EL (cell line): ENCODE results near the gene MAD2L1BP.
A peak's percentile ranks its signal among the peaks of the same experiment; 100 is the strongest.
"Not testable (repeated sequence)": the region's sequence is repeated elsewhere in the genome, so short reads cannot be mapped to it uniquely, and the experiment has no call there.

ENCODE experiments used
- DNase-seq: peaks from one replicate; pipeline ENCODE4 v3.0.0-alpha.2; 2016

MAD2L1BP gene, protein sequence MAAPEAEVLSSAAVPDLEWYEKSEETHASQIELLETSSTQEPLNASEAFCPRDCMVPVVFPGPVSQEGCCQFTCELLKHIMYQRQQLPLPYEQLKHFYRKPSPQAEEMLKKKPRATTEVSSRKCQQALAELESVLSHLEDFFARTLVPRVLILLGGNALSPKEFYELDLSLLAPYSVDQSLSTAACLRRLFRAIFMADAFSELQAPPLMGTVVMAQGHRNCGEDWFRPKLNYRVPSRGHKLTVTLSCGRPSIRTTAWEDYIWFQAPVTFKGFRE

DNA sequence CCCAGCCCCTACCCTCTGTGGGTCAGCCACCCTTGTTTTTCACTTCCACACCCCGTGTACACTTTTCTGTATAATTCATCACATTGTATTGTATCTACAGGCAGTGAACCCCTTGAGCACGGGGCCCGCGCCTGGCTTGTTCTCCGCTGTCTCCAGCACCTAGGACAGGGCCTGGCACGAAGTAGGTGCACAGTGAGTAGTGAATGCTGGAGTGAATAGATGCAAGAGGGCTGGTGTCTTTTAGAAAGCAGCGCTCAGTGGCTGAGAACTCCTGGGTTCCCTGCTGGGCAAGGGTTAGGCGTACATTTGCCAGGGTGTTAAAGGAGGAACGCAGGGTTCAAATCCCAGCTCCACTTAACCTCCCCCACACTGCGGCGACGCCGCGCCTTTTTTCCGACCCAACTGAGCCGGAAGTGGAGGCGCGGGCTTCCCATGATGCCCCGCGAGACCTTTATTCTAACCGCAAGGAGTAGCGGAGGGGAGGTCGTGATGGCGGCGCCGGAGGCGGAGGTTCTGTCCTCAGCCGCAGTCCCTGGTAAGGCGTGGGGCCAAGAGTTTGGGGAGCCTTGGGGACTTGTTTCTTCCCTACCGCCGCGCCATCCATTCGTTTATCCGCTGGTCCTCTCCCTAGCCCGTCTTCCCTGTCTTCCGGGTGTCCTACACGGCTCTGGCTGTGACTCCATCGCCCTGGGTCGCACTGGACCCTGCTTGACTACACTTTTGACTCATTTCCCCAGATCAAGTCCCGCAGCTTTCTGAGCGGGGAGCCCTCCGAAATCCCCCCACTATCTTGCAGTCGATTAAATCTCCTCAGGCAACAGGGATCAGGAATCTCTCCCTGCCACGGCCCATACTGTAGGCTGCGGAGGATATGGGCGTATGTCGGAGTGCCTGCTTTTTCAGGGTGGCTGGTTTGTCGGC, at the start of gene MAD2L1BP:
Gene MAD2L1BP (plus strand): TSS at position 454 of the 921 bp plus-strand sequence. CDS start 36 bp downstream, at position 490.
- peak; percentile 80 for DNase-seq

DNA sequence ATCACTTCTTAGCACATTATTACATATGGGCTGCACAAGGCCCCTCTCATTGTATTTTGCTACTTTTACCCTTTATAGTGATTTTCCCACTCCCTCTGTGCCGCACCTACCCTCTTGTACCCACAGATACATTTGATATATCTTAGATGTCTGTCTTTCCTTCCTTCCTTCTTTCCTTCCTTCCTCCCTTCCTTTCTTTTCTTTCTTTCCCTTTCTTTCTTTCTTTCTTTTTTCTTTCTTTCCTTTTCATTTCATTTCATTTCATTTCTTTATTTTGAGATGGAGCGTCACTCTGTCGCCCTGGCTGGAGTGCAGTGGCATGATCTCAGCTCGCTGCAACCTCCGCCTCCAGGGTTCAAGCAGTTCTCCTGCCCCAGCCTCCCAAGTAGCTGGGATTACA, 47.4 kb upstream of the MAD2L1BP start:
- DNase-seq, result no peak

DNA sequence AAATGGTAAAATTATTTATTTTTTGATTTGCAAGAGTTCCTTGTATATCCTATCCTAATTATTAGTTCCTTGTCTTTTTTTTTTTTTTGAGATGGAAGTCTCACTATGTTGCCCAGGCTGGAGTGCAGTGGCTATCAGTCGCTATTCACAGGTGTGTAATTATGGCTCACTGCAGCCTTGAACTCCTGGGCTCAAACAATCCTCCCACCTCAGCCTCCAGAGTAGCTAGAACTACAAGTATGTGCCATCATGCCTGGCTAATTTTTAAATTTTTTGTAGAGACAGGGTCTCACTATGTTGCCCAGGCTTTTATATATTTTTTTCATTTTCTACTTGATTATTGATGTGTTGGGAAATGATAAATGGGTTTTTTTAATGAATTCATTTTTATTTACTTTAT, 46.1 kb upstream of the MAD2L1BP start:
- DNase-seq, result not testable (repeated sequence)

DNA sequence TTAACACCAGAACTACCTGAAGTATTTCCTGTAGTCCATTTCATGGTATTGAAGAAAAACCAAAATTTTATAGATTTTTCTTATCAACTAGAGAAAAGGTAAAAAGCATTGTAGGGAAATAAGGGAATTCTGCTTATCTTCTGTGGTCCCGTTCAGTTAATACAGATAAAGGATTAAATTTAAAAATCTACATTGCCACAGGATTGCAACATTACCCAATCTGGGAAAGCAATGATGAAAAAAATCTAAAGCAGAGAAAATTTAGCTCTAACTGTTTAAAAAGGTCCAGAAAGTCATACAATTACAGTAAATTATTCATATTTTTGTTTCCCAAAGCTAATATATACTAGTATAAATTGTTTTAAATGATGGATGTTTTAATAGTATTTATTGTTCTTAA, 41.7 kb upstream of the MAD2L1BP start:
- no peak for DNase-seq

DNA sequence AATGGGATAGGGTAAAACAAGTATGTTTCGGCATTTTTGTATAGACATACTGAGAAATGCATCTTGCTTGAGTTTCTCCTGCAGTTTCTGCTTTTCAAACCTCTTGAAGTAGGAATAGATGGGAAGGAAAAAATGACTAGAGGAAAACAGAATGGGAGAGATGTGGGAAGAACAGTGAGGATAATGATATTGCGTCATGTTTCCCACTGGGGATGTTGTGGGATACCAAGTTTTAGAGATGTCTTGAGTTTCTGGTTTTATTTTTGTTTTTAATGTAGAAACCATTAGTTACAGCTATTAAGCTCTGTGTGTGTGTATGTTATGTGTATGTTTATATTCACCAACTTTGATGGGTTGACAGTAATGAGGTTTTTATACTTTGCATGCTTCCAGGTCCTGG, 35.0 kb upstream of the MAD2L1BP start:
- DNase-seq, result no peak

DNA sequence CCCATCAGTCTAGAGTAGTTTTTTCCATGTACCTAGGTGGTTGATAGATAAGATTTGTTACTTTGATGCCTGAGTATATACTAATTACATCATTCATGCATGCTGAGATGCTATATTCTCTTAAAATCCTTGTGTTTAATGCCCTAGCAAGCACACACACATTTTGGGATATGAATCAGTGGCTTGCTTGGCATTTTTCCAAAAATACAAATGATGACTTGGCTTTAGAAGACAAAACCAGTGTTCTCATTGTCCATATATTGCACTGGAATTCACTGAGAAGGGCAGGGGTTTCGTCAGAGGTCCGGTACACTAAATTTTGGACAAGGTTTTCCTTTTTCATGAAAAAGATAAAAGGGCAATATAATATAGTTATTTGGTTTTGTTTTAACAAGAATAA, 31.5 kb upstream of the MAD2L1BP start:
- DNase-seq, result peak; percentile 72

DNA sequence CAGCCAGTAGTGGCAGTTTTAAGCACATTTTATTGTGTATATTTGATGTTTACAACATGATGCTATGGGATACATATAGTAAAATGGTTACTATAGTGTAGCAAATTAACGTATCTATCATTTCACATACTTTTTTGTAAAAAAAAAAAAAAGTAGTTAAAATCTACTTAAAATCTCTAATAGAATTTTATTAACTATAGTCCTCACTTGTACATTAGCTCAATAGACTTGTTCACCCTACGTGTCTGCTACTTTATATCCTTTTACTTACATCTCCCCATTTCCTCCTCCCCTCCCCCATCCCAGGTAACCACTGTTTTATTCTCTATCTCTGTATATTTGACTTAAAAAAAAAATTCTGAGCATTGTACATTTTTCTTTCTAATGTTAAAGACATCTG, 29.6 kb upstream of the MAD2L1BP start:
- DNase-seq, result no peak

DNA sequence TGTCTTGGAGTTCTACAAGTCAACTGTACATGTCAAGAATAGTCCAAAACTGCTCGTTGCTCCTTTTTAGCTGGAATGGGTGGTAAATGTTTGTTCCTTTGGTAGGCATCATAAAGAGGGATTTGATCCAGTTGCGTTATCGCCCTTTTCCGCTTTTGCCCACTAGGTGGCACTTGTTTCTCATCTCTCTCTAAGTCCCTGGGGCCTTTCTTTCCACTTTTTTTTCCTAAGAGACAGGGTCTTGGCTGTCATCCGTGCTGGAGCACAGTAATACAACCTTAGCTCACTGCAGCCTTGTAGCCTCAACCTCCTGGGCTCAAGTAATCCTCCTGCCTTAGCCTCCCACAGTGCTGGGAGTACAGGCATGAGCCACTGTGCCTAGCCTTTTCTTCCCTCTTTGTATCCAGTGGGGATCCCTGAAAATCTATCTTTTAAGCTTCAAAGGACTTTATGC, 27.3 kb upstream of the MAD2L1BP start:
- peak; percentile 78 for DNase-seq

DNA sequence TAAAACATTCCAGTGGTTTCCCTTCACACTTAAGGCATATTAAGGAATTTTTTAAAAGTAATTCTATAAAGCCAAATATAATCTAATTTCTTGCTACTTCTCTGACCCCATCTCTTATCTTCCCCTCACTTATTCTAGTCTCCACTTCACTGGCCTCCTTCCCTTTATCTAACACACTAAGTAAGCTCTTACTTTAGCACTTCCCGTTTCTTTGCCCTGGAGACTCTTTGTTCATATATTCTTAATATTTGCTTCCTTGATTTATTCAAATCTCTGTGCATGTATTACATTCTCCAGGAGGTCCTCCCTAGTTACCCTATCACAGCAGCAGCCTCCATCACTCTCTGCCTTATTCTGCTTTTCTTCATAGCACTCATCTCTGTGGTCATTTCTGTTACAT, 26.8 kb upstream of the MAD2L1BP start:
- DNase-seq, result no peak

DNA sequence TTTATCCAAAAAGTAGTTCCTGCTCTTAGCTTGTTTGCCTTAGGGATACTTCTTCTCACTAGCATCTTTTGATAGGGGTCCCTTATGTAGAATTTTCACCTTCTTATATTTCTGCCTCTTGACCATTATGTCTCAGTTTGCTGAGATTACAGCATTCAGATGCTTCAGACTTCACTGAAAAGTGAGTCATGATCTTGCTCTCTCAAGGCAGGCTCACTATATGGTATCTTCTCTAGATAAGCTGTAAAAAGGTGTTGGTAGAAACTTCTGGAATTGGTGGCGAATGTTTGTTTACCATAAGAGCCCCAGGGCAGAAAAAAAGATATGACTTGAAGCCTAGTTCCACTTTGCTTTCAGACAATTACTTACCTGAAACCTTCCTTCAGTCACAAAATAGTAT, 26.2 kb upstream of the MAD2L1BP start:
- DNase-seq, result no peak

DNA sequence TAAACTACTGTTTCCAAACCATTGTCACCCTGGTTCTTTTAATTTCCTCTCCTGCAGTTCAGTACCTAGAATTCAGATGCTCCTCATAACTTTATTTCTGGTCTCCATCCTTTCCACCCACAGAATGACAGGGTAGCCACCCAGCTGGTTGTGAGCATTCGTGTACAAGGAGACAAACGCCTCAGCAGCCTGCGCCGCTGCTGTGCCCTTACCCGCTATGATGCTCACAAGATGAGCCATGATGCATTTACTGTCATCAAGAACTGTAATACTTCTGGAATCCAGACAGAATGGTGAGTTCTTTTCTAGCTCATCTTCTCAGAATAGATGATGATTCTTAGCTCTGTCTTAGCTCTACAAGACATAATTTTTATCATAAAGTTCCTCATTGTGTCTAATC, 25.2 kb upstream of the MAD2L1BP start:
- DNase-seq, result no peak

DNA sequence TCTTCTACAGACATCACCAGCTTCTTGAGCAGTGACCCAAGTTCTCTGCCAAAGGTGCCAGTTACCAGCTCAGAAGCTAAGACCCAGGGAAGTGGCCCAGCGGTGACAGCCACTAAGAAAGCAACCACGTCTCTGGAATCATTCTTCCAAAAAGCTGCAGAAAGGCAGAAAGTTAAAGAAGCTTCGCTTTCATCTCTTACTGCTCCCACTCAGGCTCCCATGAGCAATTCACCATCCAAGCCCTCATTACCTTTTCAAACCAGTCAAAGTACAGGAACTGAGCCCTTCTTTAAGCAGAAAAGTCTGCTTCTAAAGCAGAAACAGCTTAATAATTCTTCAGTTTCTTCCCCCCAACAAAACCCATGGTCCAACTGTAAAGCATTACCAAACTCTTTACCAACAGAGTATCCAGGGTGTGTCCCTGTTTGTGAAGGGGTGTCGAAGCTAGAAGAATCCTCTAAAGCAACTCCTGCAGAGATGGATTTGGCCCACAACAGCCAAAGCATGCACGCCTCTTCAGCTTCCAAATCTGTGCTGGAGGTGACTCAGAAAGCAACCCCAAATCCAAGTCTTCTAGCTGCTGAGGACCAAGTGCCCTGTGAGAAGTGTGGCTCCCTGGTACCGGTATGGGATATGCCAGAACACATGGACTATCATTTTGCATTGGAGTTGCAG, 21.8 kb upstream of the MAD2L1BP start:
- no peak for DNase-seq

DNA sequence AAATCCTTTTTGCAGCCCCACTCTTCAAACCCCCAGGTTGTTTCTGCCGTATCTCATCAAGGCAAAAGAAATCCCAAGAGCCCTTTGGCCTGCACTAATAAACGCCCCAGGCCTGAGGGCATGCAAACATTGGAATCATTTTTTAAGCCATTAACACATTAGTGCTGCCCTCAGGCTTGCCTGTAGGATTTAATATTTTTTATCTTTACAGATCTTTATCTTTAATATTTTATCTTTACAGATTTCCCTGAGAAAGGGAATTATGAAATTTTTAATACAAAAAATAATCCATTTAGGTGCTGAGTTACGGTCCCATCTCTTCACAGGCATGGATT, 21.3 kb upstream of the MAD2L1BP start:
- DNase-seq, result no peak

DNA sequence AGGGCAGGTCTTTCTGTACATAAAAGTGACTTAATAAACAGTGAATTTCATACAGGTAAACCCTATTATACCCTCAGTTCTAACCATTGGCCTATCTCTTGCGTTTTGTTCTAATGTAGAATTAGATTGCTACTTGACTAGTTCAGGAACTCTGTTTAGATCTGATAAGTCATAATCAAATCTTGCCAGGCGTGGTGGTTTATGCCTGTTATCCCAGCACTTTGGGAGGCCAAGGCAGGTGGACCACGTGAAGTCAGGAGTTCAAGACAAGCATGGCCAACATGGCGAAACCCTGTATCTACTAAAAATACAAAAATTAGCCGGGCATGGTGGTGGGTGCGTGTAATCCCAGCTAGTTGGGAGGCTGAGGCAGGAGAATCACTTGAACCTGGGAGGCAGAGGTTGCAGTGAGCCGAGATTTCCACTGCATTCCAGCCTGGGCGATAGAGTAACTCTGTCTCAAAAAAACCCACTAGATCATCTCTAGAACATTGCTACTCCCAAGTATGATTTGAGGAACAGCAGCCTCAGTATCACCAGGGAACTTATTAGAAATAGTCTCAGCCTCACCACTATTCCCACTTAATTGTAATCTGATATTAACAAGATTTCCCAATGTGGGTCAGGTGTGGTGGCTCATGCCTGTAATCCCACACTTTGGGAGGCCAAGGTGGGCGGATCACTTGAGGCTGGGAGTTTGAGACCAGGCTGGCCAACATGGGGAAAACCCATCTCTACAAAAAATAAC, 18.7 kb upstream of the MAD2L1BP start:
- DNase-seq, result no peak

DNA sequence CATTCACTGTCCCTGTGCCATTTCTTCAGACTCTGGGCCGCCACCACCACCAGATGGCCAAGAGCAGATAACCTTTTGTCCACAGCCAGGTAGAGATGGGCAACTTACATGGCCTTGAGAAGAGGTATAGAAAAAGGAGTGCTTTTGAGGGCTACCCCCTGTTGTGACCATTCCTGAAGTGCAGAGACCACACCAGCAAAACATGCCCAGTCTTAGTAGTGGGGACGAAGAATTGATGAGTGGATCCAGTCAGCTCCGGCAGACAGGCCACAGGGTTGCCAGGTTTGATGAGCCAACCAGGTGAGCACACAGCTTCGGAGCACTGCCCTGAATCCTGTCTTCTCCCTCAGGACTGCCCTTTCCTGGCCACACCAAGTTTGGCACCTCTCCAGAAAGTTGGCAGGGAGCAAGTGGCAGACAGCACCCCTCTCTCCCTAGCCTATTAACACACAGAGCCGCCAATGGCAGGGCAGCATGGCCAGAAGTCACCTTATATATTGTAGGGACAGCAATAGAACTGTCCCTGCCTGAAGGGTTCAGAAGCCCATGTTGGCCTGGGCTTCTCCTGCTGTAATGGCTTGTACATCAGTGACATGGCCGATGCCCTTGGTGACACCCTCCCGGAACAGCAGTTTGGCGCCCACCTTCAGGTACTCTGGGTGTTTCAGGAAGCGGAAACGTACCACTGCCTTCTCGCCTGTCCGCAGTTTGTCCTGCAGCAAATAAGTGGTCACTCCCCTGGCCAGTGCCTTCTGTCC, 14.4 kb upstream of the MAD2L1BP start:
- DNase-seq, result no peak

DNA sequence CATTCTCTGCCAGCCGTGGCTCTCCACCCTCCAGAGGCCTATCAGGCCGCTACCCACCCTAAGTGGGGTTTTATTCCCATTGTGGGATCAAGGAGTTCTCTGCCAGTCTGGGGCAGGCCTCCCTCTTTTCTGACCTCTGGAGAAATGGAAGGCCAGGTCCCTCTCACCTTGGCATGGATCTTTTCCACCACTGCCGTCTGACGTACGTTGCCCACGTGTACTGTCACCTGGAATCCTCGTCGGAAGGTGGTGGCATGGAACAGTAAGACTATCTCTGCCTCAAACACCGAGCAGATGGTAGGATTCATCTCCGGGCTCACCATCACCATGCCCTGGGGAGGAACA, 13.8 kb upstream of the MAD2L1BP start:
- DNase-seq, result no peak

DNA sequence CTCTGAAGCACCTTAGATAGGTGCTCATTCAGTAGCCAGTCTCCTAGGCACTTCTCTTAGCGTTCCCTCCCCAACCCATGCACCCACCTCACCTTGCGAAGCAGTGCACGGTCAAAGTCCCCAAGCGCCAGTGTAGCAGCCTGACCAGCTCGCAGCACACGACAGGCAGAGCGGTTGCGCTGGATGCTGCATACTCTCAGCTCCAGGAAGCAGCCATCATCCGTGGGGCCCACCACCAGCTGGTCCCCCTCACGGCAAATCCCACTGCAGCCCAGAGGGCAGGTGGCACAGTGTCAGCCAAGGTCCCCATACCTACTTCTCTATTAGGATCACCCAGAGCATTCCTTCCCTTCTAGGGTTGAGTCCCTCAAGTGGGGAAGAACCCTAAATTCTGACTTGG, 13.1 kb upstream of the MAD2L1BP start:
- DNase-seq, result no peak

DNA sequence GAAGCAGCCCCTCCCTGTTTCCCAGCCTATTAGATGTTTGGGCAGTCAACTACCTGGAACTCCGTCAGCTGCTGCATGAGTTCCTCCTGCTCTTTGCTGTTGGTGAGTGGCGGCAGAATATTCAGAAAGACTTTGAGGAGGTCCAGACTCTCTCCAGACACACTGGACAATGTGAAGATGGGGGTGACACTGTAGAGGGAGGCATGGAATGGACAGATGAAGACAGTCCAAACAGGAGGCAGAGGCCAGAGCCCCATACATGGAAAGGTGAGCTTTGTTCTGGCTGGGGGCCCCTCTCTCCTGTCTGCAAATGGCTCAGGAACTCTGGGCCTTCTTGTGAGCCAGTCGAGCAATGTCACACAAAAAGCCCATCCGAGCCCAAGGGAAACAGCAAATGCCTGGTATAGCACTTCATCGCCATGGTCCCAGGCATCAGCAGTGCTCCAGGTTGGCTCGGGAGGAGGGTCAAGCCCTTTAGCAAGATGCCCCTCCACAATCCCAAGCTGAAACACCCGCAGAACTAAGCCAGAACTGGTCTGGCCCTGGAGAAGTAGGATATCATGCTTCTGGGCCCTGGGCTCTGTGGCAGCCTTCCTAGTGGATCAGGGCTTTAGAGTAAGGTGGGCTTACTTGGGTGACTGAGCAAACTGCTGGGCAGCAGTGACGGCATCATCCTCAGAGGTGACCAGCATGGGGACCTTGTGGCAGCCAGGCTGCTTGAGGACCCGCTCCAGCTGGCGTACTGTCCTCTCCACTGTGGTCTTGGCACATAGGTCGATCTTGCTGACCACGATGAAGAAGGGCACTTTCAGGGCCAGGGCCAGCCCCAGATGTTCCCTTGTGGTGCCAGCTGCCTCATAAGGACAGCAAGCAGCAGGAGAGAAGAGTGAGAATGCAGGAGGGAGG, 11.5 kb upstream of the MAD2L1BP start:
- DNase-seq, result no peak

DNA sequence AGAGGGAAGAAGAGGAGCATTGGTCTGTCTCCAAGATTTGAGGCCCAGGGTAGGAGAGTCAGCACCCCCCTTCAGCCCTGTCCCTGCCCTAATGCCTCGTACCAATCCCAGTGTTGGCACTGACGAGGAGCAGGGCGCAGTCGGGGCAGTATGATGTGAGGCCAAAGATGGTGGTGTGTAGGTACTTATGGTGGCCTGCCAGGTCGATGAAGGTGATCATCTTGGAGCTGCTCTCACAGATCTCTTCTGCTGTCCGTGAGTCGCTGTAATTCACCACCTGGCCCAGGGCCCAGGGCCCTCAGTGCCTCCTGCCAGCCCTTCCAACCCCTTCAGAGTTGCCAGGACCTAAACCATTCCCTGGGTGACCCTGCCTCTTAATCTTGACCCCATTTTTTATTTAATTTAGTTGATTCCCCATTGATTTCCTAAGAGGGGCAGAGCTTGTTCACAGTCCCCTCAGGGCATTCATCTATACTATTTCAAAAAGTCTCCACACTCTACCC, 10.8 kb upstream of the MAD2L1BP start:
- DNase-seq, result no peak

DNA sequence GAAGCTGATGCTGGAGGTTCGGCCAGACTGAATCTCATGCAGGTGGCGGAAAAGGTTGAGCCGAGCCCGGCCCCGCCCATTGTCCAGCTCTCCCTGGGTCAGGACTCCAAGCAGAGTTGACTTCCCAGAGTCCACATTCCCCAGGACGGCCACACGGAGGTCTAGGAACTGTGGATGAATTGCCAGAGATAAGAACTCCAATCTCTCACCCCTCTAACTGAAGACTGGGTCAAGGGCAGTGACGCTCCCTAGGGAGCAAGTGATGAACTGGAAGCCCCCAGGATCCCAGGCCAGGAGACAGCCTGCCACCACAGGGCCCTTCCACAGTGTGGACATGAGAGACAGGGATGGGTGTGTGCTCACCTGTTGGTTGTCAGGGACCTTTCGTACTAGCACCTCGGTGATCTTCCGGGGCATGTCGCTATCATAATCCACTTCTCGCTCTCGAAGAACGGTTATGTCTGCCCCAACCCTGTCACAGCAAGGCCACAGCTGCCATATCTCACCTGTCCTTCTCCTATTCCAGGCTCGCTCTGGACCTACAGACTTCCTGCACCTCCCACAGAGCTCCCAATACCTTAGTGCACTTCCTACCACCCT, 10.1 kb upstream of the MAD2L1BP start:
- DNase-seq, result no peak
